PC-3 (cell line): ENCODE data around the gene CBX7. TPM values are rescaled to one million over a fixed set of nuclear protein-coding genes. Genes with fewer than 3 reads are reported as not detected.

Experiments used
- ATAC-seq: fragments of 200-7000 bp; cut with Tn5 transposase; 2 replicates; pipeline ENCODE4 v1.9.1; 2020; ENCODE audit warnings: mild to moderate bottlenecking, moderate library complexity
- BruUV-seq: library from RNA; stranded (reverse); fragments of 400-500 nt; replicated peaks from 2 replicates; lab custom pipeline; 2021; lab: Mats Ljungman, UMichigan
- CTCF ChIA-PET: fragments of 300-600 bp; sonication (Branson Sonifier 250); formaldehyde crosslinking; loops from one replicate; lab custom pipeline; 2022; ENCODE audit warnings: antibody characterized with exemption; lab: Charles Lee
- POLR2A ChIA-PET: fragments of 300-600 bp; sonication (Branson Sonifier 250); formaldehyde crosslinking; loops from one replicate; lab custom pipeline; 2022; ENCODE audit warnings: antibody characterized with exemption; ENCODE audit not compliant: unreplicated experiment; lab: Charles Lee
- DNase-seq: peaks from one replicate; pipeline ENCODE4 v3.0.0-alpha.2; 2015
- H2AFZ ChIP-seq: fragments of 300-600 bp; sonication (generic); 2 replicates; pipeline ENCODE4 v1.6.0; 2016; ENCODE audit warnings: antibody characterized with exemption, low read length
- H3F3A ChIP-seq: fragments of 300-600 bp; sonication (generic); one replicate; pipeline ENCODE4 v1.6.0; 2017; ENCODE audit warnings: antibody characterized with exemption, low read length, control low read depth, mild to moderate bottlenecking; ENCODE audit not compliant: unreplicated experiment
- H3K27ac ChIP-seq: fragments of 300-600 bp; sonication (generic); 2 replicates; pipeline ENCODE4 v1.5.1; 2016; ENCODE audit warnings: mild to moderate bottlenecking, low read length
- H3K27me3 ChIP-seq: fragments of 300-600 bp; sonication (generic); 2 replicates; pipeline ENCODE4 v1.6.1; 2016; ENCODE audit warnings: low read length, mixed read lengths
- H3K36me3 ChIP-seq: fragments of 300-600 bp; sonication (generic); 2 replicates; pipeline ENCODE4 v1.6.1; 2016; ENCODE audit warnings: low read depth, mixed run types, low read length, mixed read lengths
- H3K4me1 ChIP-seq: fragments of 300-600 bp; sonication (generic); 2 replicates; pipeline ENCODE4 v1.5.1; 2016; ENCODE audit warnings: low read length; ENCODE audit not compliant: insufficient read depth
- H3K4me2 ChIP-seq: fragments of 300-600 bp; sonication (generic); 2 replicates; pipeline ENCODE4 v1.6.0; 2016; ENCODE audit warnings: low read length
- H3K4me3 ChIP-seq: fragments of 300-600 bp; sonication (generic); 2 replicates; pipeline ENCODE4 v1.5.1; 2016; ENCODE audit warnings: mild to moderate bottlenecking, low read length, mixed read lengths
- H3K79me2 ChIP-seq: fragments of 300-600 bp; sonication (generic); 2 replicates; pipeline ENCODE4 v1.6.1; 2017; ENCODE audit warnings: low read length, mixed read lengths
- H3K9ac ChIP-seq: fragments of 300-600 bp; sonication (generic); 2 replicates; pipeline ENCODE4 v1.6.0; 2016; ENCODE audit warnings: mild to moderate bottlenecking, low read length
- H3K9me2 ChIP-seq: fragments of 300-600 bp; sonication (generic); replicated peaks from 2 replicates; pipeline ENCODE4 v1.6.1; 2016; ENCODE audit warnings: mixed run types, low read length, mixed read lengths
- H3K9me3 ChIP-seq: fragments of 300-600 bp; sonication (generic); 2 replicates; pipeline ENCODE4 v1.6.1; 2016; ENCODE audit warnings: low read length, mixed read lengths
- H4K20me1 ChIP-seq: fragments of 300-600 bp; sonication (generic); 2 replicates; pipeline ENCODE4 v1.6.1; 2016; ENCODE audit warnings: low read length, mixed read lengths
- CTCF ChIP-seq: fragments of 300-600 bp; sonication (generic); conservative IDR thresholded peaks from 2 replicates; pipeline ENCODE4 v1.5.1; 2017; ENCODE audit warnings: antibody characterized with exemption, low read depth, mild to moderate bottlenecking, low read length
- EZH2 ChIP-seq: fragments of 300-600 bp; sonication (generic); IDR thresholded peaks from one replicate; pipeline ENCODE4 v1.6.1; 2017; ENCODE audit warnings: antibody characterized with exemption, mild to moderate bottlenecking, low read length; ENCODE audit not compliant: unreplicated experiment
- EZH2phosphoT487 ChIP-seq: fragments of 300-600 bp; sonication (generic); IDR thresholded peaks from 2 replicates; pipeline ENCODE4 v1.6.1; 2018; ENCODE audit warnings: mild to moderate bottlenecking, antibody characterized with exemption, low read length, borderline replicate concordance
- intact Hi-C: fragments of 100-400 bp; cut with micrococcal nuclease; formaldehyde crosslinking; loops from 2 replicates; pipeline ENCODE4 v1.9.0; 2023
- total RNA-seq: library from RNA; depleted of rRNA; stranded (reverse); fragments of >200 nt; gene quantifications from 2 replicates; pipeline ENCODE4 v1.2.3, GENCODE V29; 2014

CBX7 gene
- total RNA-seq, 1 experiment from 2014 or later, result 8.6 TPM

DNA sequence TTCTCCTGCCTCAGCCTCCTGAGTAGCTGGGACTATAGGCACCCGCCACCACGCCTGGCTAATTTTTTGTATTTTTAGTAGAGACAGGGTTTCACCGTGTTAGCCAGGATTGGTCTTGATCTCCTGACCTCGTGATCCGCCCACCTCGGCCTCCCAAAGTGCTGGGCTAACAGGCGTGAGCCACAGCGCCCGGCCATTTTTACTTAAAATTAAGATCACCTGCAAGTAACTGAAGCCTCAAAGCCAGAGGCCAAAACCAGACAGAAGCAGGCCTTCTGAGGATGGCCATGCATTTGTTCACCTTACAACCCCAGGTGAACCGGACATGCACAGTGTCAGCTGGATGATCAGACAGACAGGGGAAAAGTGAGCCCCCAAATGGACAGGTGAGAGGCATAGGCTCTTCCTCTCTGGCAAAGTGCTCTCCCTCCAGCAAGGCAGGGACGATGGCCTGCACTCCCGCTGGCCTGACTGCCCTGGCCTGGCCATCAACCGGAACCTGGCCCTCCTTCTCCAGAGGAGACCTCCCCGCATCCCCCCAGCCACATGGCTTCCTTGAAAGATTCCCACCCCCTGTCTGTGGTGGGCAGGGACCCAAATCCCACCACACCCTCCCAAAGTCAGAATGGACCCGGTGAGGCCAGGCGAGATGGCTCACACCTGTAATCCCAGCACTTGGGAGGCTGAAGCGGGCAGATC lies 29.6 kb downstream of the CBX7 start:
- Histone ChIP-seq H3K36me3 (no peaks in the 10 kb centered on the region), H3K9ac (no peak overlapping the region), H3K79me2 (no peaks in the 10 kb centered on the region), H3K4me3 (no peak overlapping the region), H3K27ac (no peak overlapping the region), H3K9me2 (no peaks in the 10 kb centered on the region), H3F3A (no peaks in the 10 kb centered on the region), H3K4me2 (no peak overlapping the region), H3K4me1 (no peaks in the 10 kb centered on the region; the same call in 1 of the 2 replicates), H3K27me3 (no peaks in the 10 kb centered on the region), H2AFZ (no peak overlapping the region), H3K9me3 (no peaks in the 10 kb centered on the region), H4K20me1 (no peaks in the 10 kb centered on the region)
- no peak for ATAC-seq
- BruUV-seq, result no TSS peak
- CTCF ChIA-PET, result interaction anchor here (0.7 kb wide), 1 partner anchor 55 kb away, joined by 4 read pairs; no protein-coding TSS in a partner anchor
- intact Hi-C loops, result loop anchor here (1.0 kb wide), 1 partner anchor 116 kb away; no protein-coding TSS in a partner anchor
- no peak for DNase-seq
- POLR2A ChIA-PET, result no interaction called here
- TF ChIP-seq EZH2 (no peak), EZH2phosphoT487 (no peak), CTCF (no peak)

GRCh38 chr22:39120983-39121382 lies 31.5 kb downstream of the CBX7 start:
- H3K9me3 ChIP-seq, result no peaks in the 10 kb centered on the region
- no peak overlapping the region for H3K9ac ChIP-seq
- no peak overlapping the region for H3K27ac ChIP-seq
- POLR2A ChIA-PET, result no interaction called here
- H3K9me2 ChIP-seq, result no peaks in the 10 kb centered on the region
- H3K4me1 ChIP-seq, result peaks cover 11% of the 10 kb centered on the region
- no peak overlapping the region for H3K4me2 ChIP-seq
- no peak overlapping the region for H2AFZ ChIP-seq
- no peaks in the 10 kb centered on the region for H3K36me3 ChIP-seq
- no peaks in the 10 kb centered on the region for H3F3A ChIP-seq
- H3K4me3 ChIP-seq, result no peak overlapping the region
- no TSS peak for BruUV-seq
- H4K20me1 ChIP-seq, result no peaks in the 10 kb centered on the region
- H3K79me2 ChIP-seq, result no peaks in the 10 kb centered on the region
- no peak for TF ChIP-seq CTCF
- no peak for TF ChIP-seq EZH2phosphoT487
- TF ChIP-seq EZH2, result no peak
- ATAC-seq (no peak), DNase-seq (no peak)
- intact Hi-C loops, result no loop called here
- H3K27me3 ChIP-seq, result no peaks in the 10 kb centered on the region
- CTCF ChIA-PET, result no interaction called here

GRCh38 chr22:39117585-39118191 lies 34.8 kb downstream of the CBX7 start:
- no peaks in the 10 kb centered on the region for H3K79me2 ChIP-seq
- no peak overlapping the region for H3K4me2 ChIP-seq
- POLR2A ChIA-PET, result no interaction called here
- no peaks in the 10 kb centered on the region for H3K27me3 ChIP-seq
- BruUV-seq, result no TSS peak
- no peak overlapping the region for H3K4me3 ChIP-seq
- H2AFZ ChIP-seq, result no peak overlapping the region
- DNase-seq, result peak; percentile 61
- intact Hi-C loops, result no loop called here
- H3K9ac ChIP-seq, result no peak overlapping the region
- no peak for ATAC-seq
- H3K4me1 ChIP-seq, result peaks cover 11% of the 10 kb centered on the region
- H3K36me3 ChIP-seq, result no peaks in the 10 kb centered on the region
- no peaks in the 10 kb centered on the region for H3K9me3 ChIP-seq
- H3K9me2 ChIP-seq, result no peaks in the 10 kb centered on the region
- CTCF ChIA-PET, result no interaction called here
- H3F3A ChIP-seq, result no peaks in the 10 kb centered on the region
- no peak for TF ChIP-seq EZH2phosphoT487
- no peak for TF ChIP-seq EZH2
- TF ChIP-seq CTCF, result peak; percentile 63
- 0 out of 2 replicates have a peak overlapping the region, but pooled peaks have one; percentile 11 for H3K27ac ChIP-seq
- H4K20me1 ChIP-seq, result no peaks in the 10 kb centered on the region
